Gastrocnemius medialis (tissue), 4 donors: ENCODE measurements around the gene MCEE. TPM values are rescaled to one million over a fixed set of nuclear protein-coding genes. Genes with fewer than 3 reads are reported as not detected.

Experiments
- ATAC-seq, 2 donors: fragments of 150-250 bp; one replicate each; pipeline ENCODE4 v1.9.1; 2016
- DNase-seq, 2 donors: peaks; one replicate each; pipeline ENCODE4 v3.0.0-alpha.2; 2019
- H3K27ac ChIP-seq, 4 donors: fragments of 200-600 bp; sonication (generic); 1 replicate in 1 of 4; 2 replicates in 3 of 4; pipeline ENCODE4 v1.5.1; 2016 to 2018; ENCODE audit warnings: mild to moderate bottlenecking in 2 of 4, moderate library complexity in 1 of 4
- H3K27me3 ChIP-seq, 3 donors: fragments of 200-600 bp; sonication (generic) in 2 of 3; 1 replicate in 1 of 3; 2 replicates in 2 of 3; pipeline versions ENCODE4 v1.5.1 to v1.6.0; 2016 to 2019; ENCODE audit warnings: mild to moderate bottlenecking in 1 of 3, moderate library complexity in 1 of 3
- H3K36me3 ChIP-seq, 2 donors: fragments of 200-600 bp; sonication (generic) in 1 of 2; one replicate each; pipeline ENCODE4 v1.5.1; 2017 to 2018
- H3K4me1 ChIP-seq, 2 donors: fragments of 200-600 bp; sonication (generic) in 1 of 2; one replicate each; pipeline ENCODE4 v1.5.1; 2016 to 2017; ENCODE audit warnings: mild to moderate bottlenecking in 2 of 2
- H3K4me3 ChIP-seq, 4 donors: fragments of 200-600 bp; sonication (generic) in 3 of 4; 1 replicate in 1 of 4; 2 replicates in 3 of 4; pipeline ENCODE4 v1.5.1; 2016 to 2019; ENCODE audit warnings: mild to moderate bottlenecking in 2 of 4
- H3K9me3 ChIP-seq, 3 donors: fragments of 200-600 bp; sonication (generic) in 2 of 3; 1 replicate in 1 of 3; 2 replicates in 2 of 3; pipeline ENCODE4 v1.5.1; 2016 to 2019
- CTCF ChIP-seq, 5 experiments: fragments of 450-650 bp in 3 of 5; fragments of 200-600 bp in 2 of 5; sonication (generic) in 2 of 5; IDR thresholded peaks in 4 of 5; conservative IDR thresholded peaks in 1 of 5; 1 replicate in 4 of 5; 2 replicates in 1 of 5; pipeline ENCODE4 v1.5.1; 2016 to 2019; ENCODE audit warnings: antibody characterized with exemption in 5 of 5, mild to moderate bottlenecking in 3 of 5, moderate library complexity in 3 of 5
- POLR2A ChIP-seq, 2 donors: fragments of 450-650 bp; IDR thresholded peaks; one replicate each; pipeline ENCODE4 v1.6.1; 2017; ENCODE audit warnings: antibody characterized with exemption in 2 of 2, mild to moderate bottlenecking in 2 of 2, moderate library complexity in 2 of 2
- in situ Hi-C, 4 donors: fragments of 200-750 bp; cut with MboI; loops; one replicate each; pipeline versions ENCODE4 v1.15.0 to v1.8.0; 2017; ENCODE audit warnings: low sequenced_read_pairs in 4 of 4
- intact Hi-C: fragments of 100-400 bp; cut with DNase I; formaldehyde crosslinking; loops from one replicate; pipeline ENCODE4 v1.15.1; 2023; ENCODE audit warnings: low total_unique reads
- total RNA-seq, 4 donors: library from RNA; depleted of rRNA; stranded (reverse); fragments of >200 nt; gene quantifications; one replicate each; pipeline versions ENCODE4 v1.1.0 to v1.2.3, GENCODE V29; 2016

MCEE gene
- total RNA-seq, 4 donors from 2014 or later: 10.0 to 20.2 (median 13.1) TPM

GRCh38 chr2:71060211-71060610 lies 69.8 kb downstream of the MCEE start:
- H3K4me1 ChIP-seq: no peaks in the 10 kb centered on the region
- TF ChIP-seq POLR2A (IDR thresholded peaks at IDR 0.05): no peak
- no peak for TF ChIP-seq CTCF (IDR thresholded peaks at IDR 0.05 in 4 of 5, conservative IDR thresholded peaks at IDR 0.05 in 1 of 5)
- no peak for ATAC-seq
- H3K9me3 ChIP-seq: no peaks in the 10 kb centered on the region
- no peak overlapping the region for H3K4me3 ChIP-seq
- DNase-seq: no peak
- intact Hi-C loops (no loop called here), in situ Hi-C loops (no loop called here)
- no peaks in the 10 kb centered on the region for H3K36me3 ChIP-seq
- H3K27ac ChIP-seq: no peak overlapping the region
- H3K27me3 ChIP-seq: peaks cover 0 to 5% (median 3%) of the 10 kb centered on the region in 3 donors

Other genes with a start within 250 kb of the MCEE start
- gene VAX2, start 229.7 kb downstream of the MCEE start, total RNA-seq: 1 to 10 TPM in 1 of 4 donors, under 1 TPM in 2, not detected in 1; 0.53 to 3.5 (median 0.55) TPM
- 1 to 10 TPM in 1 of 4 donors, not detected in 3; 2.3 TPM for gene ATP6V1B1, start 194.3 kb downstream of the MCEE start, total RNA-seq
- 1 to 10 TPM in 1 of 4 donors, under 1 TPM in 1, not detected in 2; 0.44 to 2.0 TPM for gene ANKRD53, start 151.6 kb downstream of the MCEE start, total RNA-seq
- 10 to 100 TPM; 34.0 to 54.2 (median 38.7) TPM for gene TEX261, start 135.4 kb downstream of the MCEE start, total RNA-seq
- gene NAGK, start 61.6 kb downstream of the MCEE start, total RNA-seq: 10 to 100 TPM; 24.2 to 43.5 (median 41.2) TPM
- 10 to 100 TPM; 27.8 to 49.1 (median 32.8) TPM for gene MPHOSPH10, start 405 bp upstream of the MCEE start, total RNA-seq
- 10 to 100 TPM; 14.6 to 32.6 (median 15.9) TPM for gene PAIP2B, start 96.9 kb upstream of the MCEE start, total RNA-seq
- 100 to 1,000 TPM in 2 of 4 donors, 10 to 100 TPM in 2; 69.7 to 152 (median 95.0) TPM for gene ZNF638, start 201.6 kb upstream of the MCEE start, total RNA-seq